PC-3 (cell line): ENCODE data around the gene DIRAS1.

Experiments used
- CTCF ChIP-seq: fragments of 300-600 bp; sonication (generic); conservative IDR thresholded peaks from 2 replicates; pipeline ENCODE4 v1.5.1; 2017; ENCODE audit warnings: antibody characterized with exemption, low read depth, mild to moderate bottlenecking, low read length
- EZH2 ChIP-seq: fragments of 300-600 bp; sonication (generic); IDR thresholded peaks from one replicate; pipeline ENCODE4 v1.6.1; 2017; ENCODE audit warnings: antibody characterized with exemption, mild to moderate bottlenecking, low read length; ENCODE audit not compliant: unreplicated experiment
- EZH2phosphoT487 ChIP-seq: fragments of 300-600 bp; sonication (generic); IDR thresholded peaks from 2 replicates; pipeline ENCODE4 v1.6.1; 2018; ENCODE audit warnings: mild to moderate bottlenecking, antibody characterized with exemption, low read length, borderline replicate concordance

- TF ChIP-seq CTCF: no peak
- TF ChIP-seq EZH2: no peak
- no peak for TF ChIP-seq EZH2phosphoT487
Observed at GRCh38 chr19:2751438-2751830, 30.3 kb upstream of the DIRAS1 start.
